ENCODE data around the gene C1QBP.

The C1QBP gene

DNA sequence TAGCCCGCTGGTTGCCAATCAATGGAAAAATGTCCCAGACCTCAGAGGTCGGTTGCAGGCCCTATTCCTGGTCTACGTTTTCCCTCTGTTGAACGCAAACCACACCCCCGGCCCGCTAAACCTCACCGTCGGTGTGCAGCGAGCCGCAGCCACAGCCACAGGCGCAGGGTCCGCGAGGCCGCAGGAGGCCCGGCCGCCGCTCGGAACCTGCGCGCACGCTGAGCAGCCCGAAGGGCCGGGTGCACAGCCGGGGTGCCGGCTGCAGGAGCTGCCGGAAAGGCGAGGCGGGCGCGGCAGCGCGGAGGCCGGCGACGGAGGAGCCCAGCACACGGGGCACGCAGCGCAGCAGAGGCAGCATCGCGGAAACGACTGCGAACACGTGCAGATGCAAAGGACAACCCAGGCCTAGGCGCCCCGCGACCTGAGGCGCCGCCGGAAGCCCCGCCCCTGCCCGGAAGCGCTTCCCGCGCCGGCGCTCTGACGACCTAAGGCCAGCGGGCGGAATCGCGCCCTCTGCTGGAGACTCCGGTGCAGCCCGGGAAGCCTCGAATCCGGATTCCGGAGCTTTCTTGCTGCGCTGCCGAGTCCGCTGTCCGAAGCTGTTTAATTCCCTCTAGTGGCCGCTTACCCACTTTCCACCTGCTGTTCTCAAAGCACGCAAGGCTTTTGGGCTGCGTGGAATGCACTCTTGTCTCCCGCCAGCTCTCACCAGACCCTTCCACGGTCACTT lies at the start of gene C1QBP:
Gene C1QBP, minus strand, starts transcription at position 440 of the 730 bp plus-strand sequence. Its CDS starts 82 bp downstream, at position 358.
- Mint-ChIP-seq H3K4me3 (peak within 1 kb of the TSS; percentile 78), H3K9me3 (no peaks in the 10 kb centered on the region), H3K36me3 (peaks cover 79% of the 10 kb centered on the region), H3K27ac (peak within 1 kb of the TSS; percentile 94), H3K4me1 (peaks cover 44% of the 10 kb centered on the region)
- ATAC-seq, result peak; percentile 92
- DNase-seq (ENCODE audit: low spot score in 2 of 2), result peak; percentile 97 to 98

- no peak for ATAC-seq
- peaks cover 78% of the 10 kb centered on the region for H3K36me3 Mint-ChIP-seq
These were observed 49.8 kb upstream of the C1QBP start for GRCh38 chr17:5488752-5489151.

GRCh38 chr17:5486206-5487124 lies 47.5 kb upstream of the C1QBP start, which contains the start of gene MIS12:
Gene MIS12, plus strand, starts transcription at chr17:5486566. Its CDS starts 2,297 bp downstream, at chr17:5488863.
- Mint-ChIP-seq H3K4me1 (peaks cover 43% of the 10 kb centered on the region), H3K9me3 (no peaks in the 10 kb centered on the region), H3K36me3 (peaks cover 95% of the 10 kb centered on the region), H3K27ac (peak within 1 kb of the TSS; percentile 99), H3K4me3 (peak within 1 kb of the TSS; percentile 98)
- DNase-seq (ENCODE audit: low spot score in 2 of 2) (peak; percentile 83 to 96), ATAC-seq (peak; percentile 93)

More at GRCh38 chr17:5488752-5489151, 49.8 kb upstream of the C1QBP start:
- no peak overlapping the region for H3K4me3 Mint-ChIP-seq
- peak overlapping the region; percentile 99 for H3K27ac Mint-ChIP-seq
- peaks cover 30% of the 10 kb centered on the region for H3K4me1 Mint-ChIP-seq
- no peak for DNase-seq (ENCODE audit: low spot score in 2 of 2)
- no peaks in the 10 kb centered on the region for H3K9me3 Mint-ChIP-seq

DNA sequence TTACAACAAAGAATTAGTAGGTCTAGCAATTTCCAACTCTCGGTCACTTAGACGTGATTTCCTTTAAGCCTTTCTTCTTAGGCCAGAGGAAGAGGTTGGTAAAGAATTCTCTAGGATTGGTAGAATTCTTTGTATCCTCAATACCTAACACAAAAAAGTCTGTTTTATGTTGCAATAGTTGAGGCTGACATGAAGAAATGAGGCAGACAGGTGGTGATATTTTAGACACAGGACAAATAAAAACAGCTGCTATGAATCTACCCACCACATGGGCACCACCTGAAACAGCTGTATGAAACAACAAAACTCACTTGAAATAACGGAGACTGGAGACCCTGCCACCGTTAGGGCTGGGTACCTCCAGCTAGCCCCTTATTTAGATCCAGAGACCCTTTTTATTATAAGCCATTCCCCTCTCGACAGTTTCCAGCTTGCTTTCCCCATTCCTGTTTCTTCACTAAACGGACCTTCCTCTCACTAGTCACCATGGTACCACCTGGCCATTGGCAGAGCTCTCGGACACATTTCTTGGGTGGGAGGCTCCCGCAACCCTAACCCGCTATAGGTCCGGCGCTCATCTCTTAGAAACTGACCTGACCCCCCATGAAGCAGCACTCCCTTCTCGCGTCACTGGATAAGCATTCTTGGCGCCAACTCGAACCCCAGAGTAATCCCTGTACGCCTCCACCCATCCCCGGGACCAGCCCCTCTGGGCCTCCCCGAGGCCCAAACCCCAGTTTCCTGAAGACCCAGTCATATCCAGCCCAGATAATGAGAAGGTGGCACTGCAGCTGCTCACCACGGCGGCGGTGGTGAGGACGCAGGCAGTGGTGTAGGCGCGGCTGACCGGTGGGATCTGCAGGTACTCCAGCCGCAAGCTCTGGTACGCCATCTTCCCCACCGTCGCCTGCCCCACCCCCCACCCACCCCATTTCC lies 46.6 kb upstream of the C1QBP start, which contains the start of gene DERL2:
Gene DERL2, minus strand, starts transcription at position 909 of the 936 bp plus-strand sequence. Its CDS starts 17 bp downstream, at position 892.
- no peak for DNase-seq (ENCODE audit: low spot score in 2 of 2)
- H3K36me3 Mint-ChIP-seq, result peaks cover 96% of the 10 kb centered on the region
- H3K9me3 Mint-ChIP-seq, result no peaks in the 10 kb centered on the region
- H3K4me1 Mint-ChIP-seq, result peaks cover 43% of the 10 kb centered on the region
- peak; percentile 52 for ATAC-seq
- H3K4me3 Mint-ChIP-seq, result peak within 1 kb of the TSS; percentile 98
- H3K27ac Mint-ChIP-seq, result peak within 1 kb of the TSS; percentile 99

GRCh38 chr17:5481451-5481850 lies 42.5 kb upstream of the C1QBP start:
- H3K4me1 Mint-ChIP-seq, result peaks cover 25% of the 10 kb centered on the region

DNA sequence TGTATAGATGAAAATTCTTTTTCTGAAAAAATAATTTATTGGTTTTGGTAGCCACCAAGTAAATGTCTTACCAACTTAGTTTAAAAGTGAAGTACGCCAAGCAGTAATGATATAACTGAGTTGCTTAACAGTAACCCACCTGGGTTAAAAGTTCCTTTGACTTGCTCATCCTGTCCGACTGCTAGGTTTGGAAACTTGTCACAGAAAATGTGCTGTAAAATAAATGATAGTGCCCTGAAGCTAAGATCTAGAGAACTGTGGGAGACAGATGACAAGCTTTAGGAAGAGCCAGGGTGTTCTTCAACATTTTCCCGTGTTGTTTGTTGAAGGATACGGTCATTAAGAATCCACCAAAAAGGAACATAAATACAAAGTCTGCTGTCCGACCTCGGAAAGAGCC lies 42.0 kb upstream of the C1QBP start:
- Mint-ChIP-seq H3K9me3 (no peaks in the 10 kb centered on the region), H3K27ac (peak overlapping the region; percentile 23), H3K4me3 (no peak overlapping the region), H3K4me1 (peaks cover 25% of the 10 kb centered on the region), H3K36me3 (peaks cover 96% of the 10 kb centered on the region)
- ATAC-seq, result no peak
- DNase-seq (ENCODE audit: low spot score in 2 of 2), result no peak

More at GRCh38 chr17:5481451-5481850, 42.5 kb upstream of the C1QBP start:
- no peaks in the 10 kb centered on the region for H3K9me3 Mint-ChIP-seq
- ATAC-seq (no peak), DNase-seq (ENCODE audit: low spot score in 2 of 2) (no peak)
- H3K36me3 Mint-ChIP-seq, result peaks cover 96% of the 10 kb centered on the region
- H3K4me3 Mint-ChIP-seq, result no peak overlapping the region
- peak overlapping the region; percentile 67 for H3K27ac Mint-ChIP-seq

- no peaks in the 10 kb centered on the region for H3K9me3 Mint-ChIP-seq
- no peak for ATAC-seq
- DNase-seq (ENCODE audit: low spot score in 2 of 2), result no peak
- no peak overlapping the region for H3K27ac Mint-ChIP-seq
- peaks cover 100% of the 10 kb centered on the region for H3K36me3 Mint-ChIP-seq
- no peak overlapping the region for H3K4me3 Mint-ChIP-seq
- peaks cover 15% of the 10 kb centered on the region for H3K4me1 Mint-ChIP-seq
These were observed 40.0 kb upstream of the C1QBP start for GRCh38 chr17:5478992-5479391.

DNA sequence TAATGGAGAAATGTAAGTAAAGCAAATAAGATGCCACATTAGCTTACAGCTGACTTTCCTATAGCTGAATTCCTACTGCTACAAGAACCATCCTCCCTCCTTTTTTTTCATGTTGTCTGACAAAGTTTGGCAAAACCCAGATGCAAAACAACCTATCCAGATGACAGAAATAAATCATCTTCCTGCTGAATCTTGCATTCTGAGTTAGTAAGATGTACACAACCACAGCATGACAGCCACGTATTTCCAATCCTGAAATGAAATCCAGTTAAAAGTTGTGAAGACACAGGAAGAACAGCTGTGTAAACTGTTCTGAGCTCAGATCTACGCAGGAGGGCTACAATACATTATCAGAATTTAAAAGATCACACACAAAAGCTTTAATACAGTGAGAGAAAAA lies 35.0 kb upstream of the C1QBP start:
- Mint-ChIP-seq H3K9me3 (no peaks in the 10 kb centered on the region), H3K36me3 (peaks cover 75% of the 10 kb centered on the region), H3K27ac (no peak overlapping the region), H3K4me1 (no peaks in the 10 kb centered on the region), H3K4me3 (no peak overlapping the region)
- ATAC-seq (no peak), DNase-seq (ENCODE audit: low spot score in 2 of 2) (no peak)

GRCh38 chr17:5472511-5472910 lies 33.6 kb upstream of the C1QBP start:
- peaks cover 7% of the 10 kb centered on the region for H3K4me1 Mint-ChIP-seq
- peaks cover 72% of the 10 kb centered on the region for H3K36me3 Mint-ChIP-seq
- DNase-seq (ENCODE audit: low spot score in 2 of 2), result no peak
- H3K9me3 Mint-ChIP-seq, result no peaks in the 10 kb centered on the region
- H3K4me3 Mint-ChIP-seq, result no peak overlapping the region
- H3K27ac Mint-ChIP-seq, result no peak overlapping the region
- no peak for ATAC-seq

DNA sequence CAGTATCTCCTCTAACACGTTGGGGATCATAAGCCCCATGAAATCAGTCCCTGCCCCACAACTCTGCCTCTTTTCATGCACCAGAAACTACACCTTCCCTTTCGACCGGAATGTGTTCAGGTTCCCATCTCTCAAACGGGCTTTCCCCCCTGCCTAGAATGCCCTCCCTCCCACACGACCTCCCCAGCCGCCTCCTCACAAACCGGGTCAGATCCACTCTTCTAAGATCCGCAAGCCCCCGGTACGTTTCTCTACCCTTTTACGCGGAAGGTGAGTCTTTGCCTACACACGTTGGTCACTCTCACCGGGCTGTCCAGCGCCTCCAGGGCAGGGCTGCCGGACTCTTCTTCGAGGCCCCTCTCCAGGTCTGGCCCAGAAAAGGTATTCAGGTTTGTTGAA lies 29.1 kb upstream of the C1QBP start:
- Mint-ChIP-seq H3K4me3 (peak overlapping the region; percentile 84), H3K4me1 (peaks cover 38% of the 10 kb centered on the region), H3K36me3 (peaks cover 52% of the 10 kb centered on the region), H3K27ac (peak overlapping the region; percentile 84), H3K9me3 (no peaks in the 10 kb centered on the region)
- ATAC-seq (peak; percentile 34), DNase-seq (ENCODE audit: low spot score in 2 of 2) (peak in 1 of 2 donors; percentile 70)

DNA sequence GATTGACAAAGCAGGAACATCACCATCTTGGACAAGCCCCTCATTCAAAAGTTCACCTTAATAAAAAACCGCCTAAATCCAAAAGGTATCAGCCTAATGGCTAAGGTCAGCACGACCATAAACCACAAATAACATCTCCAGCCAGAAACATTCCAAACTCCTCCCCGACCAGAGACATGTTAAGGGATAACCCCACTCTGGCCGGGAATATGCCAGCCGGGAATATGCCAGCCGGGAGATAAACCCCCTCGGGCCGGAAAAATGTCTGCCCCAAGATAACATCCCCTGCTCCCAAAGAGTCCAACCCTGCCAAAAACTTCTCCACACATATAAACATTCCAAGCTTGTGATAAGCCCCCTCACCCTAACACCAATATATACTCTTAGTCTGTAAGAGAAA lies 28.5 kb upstream of the C1QBP start:
- H3K27ac Mint-ChIP-seq, result peak overlapping the region; percentile 84
- ATAC-seq (no peak), DNase-seq (ENCODE audit: low spot score in 2 of 2) (no peak)
- H3K9me3 Mint-ChIP-seq, result no peaks in the 10 kb centered on the region
- H3K36me3 Mint-ChIP-seq, result peaks cover 52% of the 10 kb centered on the region
- H3K4me3 Mint-ChIP-seq, result peak overlapping the region; percentile 84
- peaks cover 38% of the 10 kb centered on the region for H3K4me1 Mint-ChIP-seq

GRCh38 chr17:5466295-5466694 lies 27.3 kb upstream of the C1QBP start:
- Mint-ChIP-seq H3K27ac (no peak overlapping the region), H3K4me3 (peak overlapping the region; percentile 84), H3K4me1 (peaks cover 38% of the 10 kb centered on the region), H3K9me3 (no peaks in the 10 kb centered on the region), H3K36me3 (peaks cover 52% of the 10 kb centered on the region)
- DNase-seq (ENCODE audit: low spot score in 2 of 2) (no peak), ATAC-seq (no peak)

GRCh38 chr17:5464717-5465507 lies 26.0 kb upstream of the C1QBP start:
- Mint-ChIP-seq H3K27ac (no peak overlapping the region), H3K4me3 (no peak overlapping the region), H3K9me3 (no peaks in the 10 kb centered on the region), H3K36me3 (peaks cover 66% of the 10 kb centered on the region), H3K4me1 (peaks cover 38% of the 10 kb centered on the region)
- no peak for DNase-seq (ENCODE audit: low spot score in 2 of 2)
- ATAC-seq, result no peak

DNA sequence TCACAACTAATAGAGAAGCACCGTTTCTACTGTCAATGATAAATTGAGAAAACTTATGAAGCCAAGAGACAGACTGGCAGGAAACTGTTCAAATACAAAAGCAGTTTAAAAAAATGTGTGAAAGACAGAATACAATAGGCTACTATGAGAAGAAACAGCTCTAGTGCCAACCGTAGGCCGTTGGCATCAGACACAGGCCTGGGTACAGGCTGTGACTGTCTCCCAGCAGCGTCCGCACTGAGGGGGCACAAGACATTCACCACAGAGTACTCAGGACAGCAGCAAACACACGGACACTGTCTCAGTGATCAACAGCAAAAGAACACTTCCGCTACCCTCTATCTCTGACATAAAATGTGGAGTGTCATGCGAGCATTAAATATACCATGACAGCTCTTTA lies 7.8 kb upstream of the C1QBP start:
- no peaks in the 10 kb centered on the region for H3K4me1 Mint-ChIP-seq
- H3K4me3 Mint-ChIP-seq, result no peak overlapping the region
- DNase-seq (ENCODE audit: low spot score in 2 of 2), result no peak
- no peak for ATAC-seq
- H3K36me3 Mint-ChIP-seq, result peaks cover 96% of the 10 kb centered on the region
- no peak overlapping the region for H3K27ac Mint-ChIP-seq
- H3K9me3 Mint-ChIP-seq, result no peaks in the 10 kb centered on the region
